Duodenal mucosa (tissue), 2 donors: ENCODE results near the gene STAB1.

Experiments used
- H3K27ac ChIP-seq: one replicate; pipeline ENCODE4 v1.7.0; 2013; ENCODE audit warnings: low read depth, low read length
- H3K27me3 ChIP-seq, 2 donors: one replicate each; pipeline ENCODE4 v1.7.0; 2013; ENCODE audit warnings: low read length in 2 of 2, control low read depth in 1 of 2; ENCODE audit not compliant: insufficient read depth in 2 of 2, control insufficient read depth in 1 of 2
- H3K36me3 ChIP-seq, 2 donors: one replicate each; pipeline ENCODE4 v1.7.0; 2013; ENCODE audit warnings: low read length in 2 of 2, control low read depth in 1 of 2; ENCODE audit not compliant: insufficient read depth in 2 of 2, control insufficient read depth in 1 of 2
- H3K4me1 ChIP-seq, 2 donors: one replicate each; pipeline ENCODE4 v1.7.0; 2013; ENCODE audit warnings: low read length in 2 of 2, control low read depth in 1 of 2; ENCODE audit not compliant: insufficient read depth in 2 of 2, control insufficient read depth in 1 of 2
- H3K4me3 ChIP-seq, 2 donors: one replicate each; pipeline ENCODE4 v1.7.0; 2013; ENCODE audit warnings: low read length in 2 of 2, low read depth in 1 of 2
- H3K9ac ChIP-seq, 2 donors: one replicate each; pipeline ENCODE4 v1.7.0; 2013; ENCODE audit warnings: low read length in 2 of 2, low read depth in 1 of 2
- H3K9me3 ChIP-seq, 2 donors: one replicate each; pipeline ENCODE4 v1.7.0; 2013; ENCODE audit warnings: low read length in 2 of 2, control low read depth in 1 of 2; ENCODE audit not compliant: control insufficient read depth in 1 of 2

Gene STAB1

DNA sequence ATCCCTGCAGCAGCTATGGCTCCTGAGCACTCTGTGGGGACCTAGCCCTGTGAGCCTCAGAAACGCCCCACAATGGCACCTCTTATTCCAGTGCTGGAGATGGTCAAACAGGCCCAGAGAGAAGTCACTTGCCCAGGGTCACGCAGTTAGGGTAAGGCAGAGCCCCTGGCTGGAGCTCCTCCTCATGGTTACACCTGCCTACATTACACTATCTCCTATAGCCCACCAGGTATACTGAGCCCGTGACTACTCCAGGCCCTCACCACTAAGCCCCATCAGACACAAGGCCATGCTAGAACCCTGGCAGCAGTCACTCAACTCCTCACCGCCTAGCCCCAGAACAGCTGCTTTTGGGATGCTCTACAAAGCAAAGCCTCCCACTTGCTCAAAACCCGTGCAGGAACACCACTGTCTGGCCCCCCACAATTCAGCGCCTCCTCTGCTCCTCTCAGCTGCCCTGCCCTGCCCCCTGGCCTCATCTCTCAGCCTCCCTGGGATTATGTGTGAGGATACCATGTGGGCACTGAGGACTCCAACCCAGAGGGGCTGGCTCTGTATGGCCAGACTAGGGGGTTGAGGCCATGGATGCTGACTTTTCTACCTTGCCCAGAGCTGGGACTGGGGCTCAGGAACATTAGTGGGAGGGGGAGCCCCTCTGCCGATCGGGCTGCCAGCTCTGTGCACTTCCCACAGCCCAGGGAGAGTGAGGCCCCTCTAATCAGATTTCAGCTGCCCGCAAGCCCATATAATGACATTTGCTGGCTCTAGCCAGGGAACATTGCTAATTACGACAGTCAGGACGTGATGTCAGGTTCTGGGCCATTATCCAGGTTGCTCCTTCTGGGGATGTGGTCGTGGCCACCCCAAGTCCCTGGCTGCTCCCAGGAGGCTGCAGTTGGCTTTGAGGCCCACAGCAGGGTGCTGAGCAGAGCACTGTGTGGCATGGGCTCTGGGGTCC, 34.5 kb downstream of the STAB1 start:
- H3K36me3 ChIP-seq: peaks cover 0 to 16% of the 10 kb centered on the region in 2 donors
- peaks cover 7 to 12% of the 10 kb centered on the region in 2 donors for H3K4me1 ChIP-seq
- no peaks in the 10 kb centered on the region for H3K9me3 ChIP-seq
- no peak overlapping the region for H3K4me3 ChIP-seq
- H3K9ac ChIP-seq: no peak overlapping the region
- no peak overlapping the region for H3K27ac ChIP-seq
- H3K27me3 ChIP-seq: no peaks in the 10 kb centered on the region

DNA sequence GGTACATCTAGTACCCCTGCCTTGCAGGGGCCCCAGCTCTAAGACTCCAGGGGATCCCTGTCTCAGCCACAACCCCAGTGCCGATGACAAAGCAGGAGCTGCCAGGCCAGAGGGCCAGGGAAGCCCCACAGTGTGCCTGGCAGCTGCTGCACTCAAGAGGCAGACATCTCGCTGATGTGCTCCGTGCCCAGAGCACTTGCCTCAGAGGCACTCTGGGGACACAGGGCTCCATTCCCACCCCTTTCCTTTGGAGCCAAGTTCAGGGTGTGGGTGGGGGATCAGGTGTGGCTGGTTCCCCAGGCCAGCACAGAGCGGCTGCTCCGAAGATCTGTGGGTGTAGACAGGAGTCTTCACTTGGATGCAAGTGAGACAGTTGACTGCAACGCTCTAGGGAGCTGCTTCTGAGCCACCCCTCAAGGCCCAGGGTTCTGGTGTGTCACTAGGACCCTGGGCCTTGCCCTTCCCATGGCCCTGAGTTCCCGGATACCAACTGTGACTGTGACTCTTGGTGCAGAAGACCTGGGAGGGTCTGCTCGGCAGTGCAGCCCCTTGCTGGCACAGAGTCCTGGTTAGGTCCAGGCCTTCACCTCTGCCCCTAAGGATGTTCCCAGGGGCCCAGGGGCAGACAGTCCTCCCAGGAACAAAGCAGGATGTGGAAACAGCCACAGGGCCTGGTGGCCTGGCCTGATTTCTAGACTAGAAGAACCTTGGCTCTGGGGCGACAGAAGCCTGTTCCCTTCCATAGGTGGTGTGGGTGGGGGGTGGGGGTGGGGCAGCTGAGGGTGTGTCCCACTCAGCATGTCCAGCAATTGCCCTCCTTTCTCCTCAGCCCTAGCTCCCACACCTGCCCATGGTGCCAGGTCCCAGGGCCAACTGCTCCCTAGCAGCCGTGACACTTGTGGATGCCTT, 36.0 kb downstream of the STAB1 start:
- H3K27ac ChIP-seq: no peak overlapping the region
- no peak overlapping the region for H3K4me3 ChIP-seq
- H3K9me3 ChIP-seq: no peaks in the 10 kb centered on the region
- no peaks in the 10 kb centered on the region for H3K27me3 ChIP-seq
- H3K4me1 ChIP-seq: peaks cover 12 to 15% of the 10 kb centered on the region in 2 donors
- peaks cover 0 to 14% of the 10 kb centered on the region in 2 donors for H3K36me3 ChIP-seq
- no peak overlapping the region for H3K9ac ChIP-seq

DNA sequence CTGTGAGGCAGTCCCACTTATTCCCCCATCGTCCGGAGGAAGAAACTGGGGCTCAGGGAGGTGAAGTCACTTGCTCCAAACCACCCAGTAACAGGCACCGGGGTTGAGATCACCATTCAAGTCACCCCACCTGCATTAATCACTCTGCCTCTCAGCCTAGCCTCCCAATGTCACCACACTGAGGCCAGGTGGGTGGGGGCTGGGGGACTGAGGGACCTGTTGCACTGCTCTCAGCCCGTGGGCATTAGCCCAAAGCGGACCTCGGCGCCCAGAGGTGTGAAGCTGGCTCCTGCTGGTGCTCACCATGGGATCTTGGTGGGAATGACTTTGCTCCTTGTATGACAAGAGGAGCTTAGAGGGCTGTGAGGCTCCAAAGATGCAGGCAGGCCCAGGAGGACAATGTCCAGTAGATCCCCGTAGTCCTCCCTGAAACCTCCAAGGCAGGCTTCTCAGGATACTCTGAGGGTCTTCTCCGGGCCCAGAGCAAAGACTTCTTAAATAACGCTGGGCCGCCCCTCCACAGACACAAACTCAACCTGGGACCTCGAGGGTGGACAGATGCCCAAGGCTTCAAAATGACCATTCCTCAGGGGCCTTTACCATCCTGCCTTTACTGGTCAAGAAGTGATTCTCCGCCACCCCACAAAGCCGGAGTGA, 36.9 kb downstream of the STAB1 start:
- Histone ChIP-seq H3K27me3 (no peaks in the 10 kb centered on the region), H3K9ac (no peak overlapping the region), H3K9me3 (no peaks in the 10 kb centered on the region), H3K36me3 (peaks cover 0 to 12% of the 10 kb centered on the region in 2 donors), H3K4me3 (peak overlapping the region in 1 of 2 donors; percentile 68), H3K27ac (no peak overlapping the region), H3K4me1 (peaks cover 14 to 15% of the 10 kb centered on the region in 2 donors)

DNA sequence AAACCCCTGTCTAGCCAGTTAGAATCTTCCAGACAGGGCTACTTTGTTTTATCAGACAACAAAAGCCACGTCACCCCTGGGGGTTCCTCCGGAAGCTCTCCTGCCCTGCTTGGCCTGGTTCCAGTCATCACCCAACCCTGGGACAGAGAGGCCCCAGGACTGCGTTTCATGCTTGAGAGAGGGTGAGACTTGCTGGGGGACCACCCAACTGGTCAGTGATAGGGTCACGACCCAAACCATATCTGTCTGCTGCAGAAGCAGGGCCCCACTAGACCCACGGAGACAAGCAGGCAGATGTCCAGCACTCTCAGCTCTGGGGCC, 37.3 kb downstream of the STAB1 start:
- Histone ChIP-seq H3K27ac (no peak overlapping the region), H3K9me3 (no peaks in the 10 kb centered on the region), H3K4me3 (peak overlapping the region; percentile 61 to 68), H3K9ac (peak overlapping the region in 1 of 2 donors; percentile 47), H3K4me1 (peaks cover 19 to 20% of the 10 kb centered on the region in 2 donors), H3K36me3 (peaks cover 0 to 8% of the 10 kb centered on the region in 2 donors), H3K27me3 (no peaks in the 10 kb centered on the region)

DNA sequence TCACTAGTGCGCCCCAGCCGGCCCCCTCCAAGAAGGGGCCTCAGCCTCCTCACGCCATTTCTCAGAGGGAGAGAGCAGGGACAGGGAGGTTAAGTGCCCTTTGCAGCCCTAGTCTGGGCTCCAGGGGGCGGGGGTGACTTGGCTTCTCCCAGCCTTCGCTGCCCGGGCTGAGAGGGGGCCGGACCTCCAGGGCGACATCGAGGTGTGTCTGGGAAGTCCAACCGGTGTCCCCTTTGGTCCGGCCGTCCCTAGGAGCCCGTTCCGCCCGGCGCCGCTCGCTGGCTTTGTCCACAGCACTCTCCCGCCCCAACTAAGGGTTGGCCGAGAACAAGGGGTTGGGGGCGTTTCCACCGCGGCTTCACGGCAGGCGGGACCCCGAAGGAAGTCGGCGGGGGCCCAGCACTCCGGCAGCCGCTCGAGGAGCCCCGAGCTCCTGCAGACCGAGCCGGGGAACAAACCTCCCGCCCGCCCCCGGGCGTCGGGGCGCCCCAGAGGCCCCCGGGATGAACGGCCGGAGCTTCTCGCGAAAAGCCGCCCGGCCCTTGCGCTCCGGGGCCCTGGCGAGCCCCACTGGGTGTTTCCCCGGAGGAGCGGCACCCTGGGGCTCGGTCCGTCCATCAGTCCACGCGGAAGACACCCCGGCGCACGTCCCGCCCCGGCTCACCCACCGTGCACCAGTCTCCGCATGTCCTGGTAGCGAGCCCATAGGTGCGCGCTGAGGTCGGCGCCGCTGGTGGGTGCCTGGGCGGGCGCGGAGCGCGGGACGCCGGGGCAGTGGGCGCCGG, 37.9 kb downstream of the STAB1 start:
- Histone ChIP-seq H3K4me1 (peaks cover 24 to 25% of the 10 kb centered on the region in 2 donors), H3K9me3 (no peaks in the 10 kb centered on the region), H3K27ac (no peak overlapping the region), H3K36me3 (peaks cover 0 to 2% of the 10 kb centered on the region in 2 donors), H3K4me3 (peak overlapping the region; percentile 61 to 68), H3K27me3 (no peaks in the 10 kb centered on the region), H3K9ac (peak overlapping the region in 1 of 2 donors; percentile 47)

DNA sequence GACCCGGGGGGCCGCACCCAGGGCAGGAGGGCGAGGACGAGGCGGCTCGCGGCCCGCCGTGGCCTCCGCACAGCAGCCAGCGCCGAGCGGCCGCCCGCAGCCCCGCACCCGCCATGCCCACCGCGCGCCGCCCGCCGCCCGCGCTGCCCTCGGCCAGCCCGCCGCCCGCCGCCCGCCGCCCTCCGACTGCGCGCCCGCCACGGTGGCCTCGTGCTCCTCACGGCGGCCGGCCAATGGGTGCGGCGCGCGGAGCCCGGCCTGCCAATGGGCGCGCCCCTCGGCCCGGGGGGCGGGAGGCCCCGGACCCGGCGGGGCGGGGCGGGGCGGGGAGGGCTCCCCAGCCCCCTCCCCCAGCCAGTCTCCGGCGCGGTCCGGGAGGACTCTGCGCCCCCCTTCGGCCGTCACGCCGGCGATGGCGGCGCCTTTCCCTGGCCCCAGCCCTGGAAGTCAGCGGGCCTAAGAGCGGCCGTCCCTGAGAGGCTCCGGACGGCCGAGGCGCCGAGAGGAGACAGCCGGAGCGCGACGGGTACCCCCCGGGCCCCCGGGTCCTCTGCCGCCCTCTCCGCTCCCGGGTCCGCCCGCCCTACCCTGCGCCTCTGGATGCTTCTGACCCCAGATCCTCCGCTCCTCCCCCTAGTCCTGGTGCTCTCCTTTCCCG, 38.6 kb downstream of the STAB1 start, which contains the start of gene NT5DC2:
Gene NT5DC2, minus strand, starts transcription at position 235 of the 658 bp plus-strand sequence. Its CDS starts 120 bp downstream, at position 115.
- Histone ChIP-seq H3K36me3 (no peaks in the 10 kb centered on the region), H3K9ac (peak within 1 kb of the TSS in 1 of 2 donors; percentile 47), H3K4me3 (peak within 1 kb of the TSS; percentile 61 to 68), H3K27me3 (no peaks in the 10 kb centered on the region), H3K4me1 (peaks cover 29 to 32% of the 10 kb centered on the region in 2 donors), H3K27ac (no peak within 1 kb of the TSS), H3K9me3 (no peaks in the 10 kb centered on the region)

DNA sequence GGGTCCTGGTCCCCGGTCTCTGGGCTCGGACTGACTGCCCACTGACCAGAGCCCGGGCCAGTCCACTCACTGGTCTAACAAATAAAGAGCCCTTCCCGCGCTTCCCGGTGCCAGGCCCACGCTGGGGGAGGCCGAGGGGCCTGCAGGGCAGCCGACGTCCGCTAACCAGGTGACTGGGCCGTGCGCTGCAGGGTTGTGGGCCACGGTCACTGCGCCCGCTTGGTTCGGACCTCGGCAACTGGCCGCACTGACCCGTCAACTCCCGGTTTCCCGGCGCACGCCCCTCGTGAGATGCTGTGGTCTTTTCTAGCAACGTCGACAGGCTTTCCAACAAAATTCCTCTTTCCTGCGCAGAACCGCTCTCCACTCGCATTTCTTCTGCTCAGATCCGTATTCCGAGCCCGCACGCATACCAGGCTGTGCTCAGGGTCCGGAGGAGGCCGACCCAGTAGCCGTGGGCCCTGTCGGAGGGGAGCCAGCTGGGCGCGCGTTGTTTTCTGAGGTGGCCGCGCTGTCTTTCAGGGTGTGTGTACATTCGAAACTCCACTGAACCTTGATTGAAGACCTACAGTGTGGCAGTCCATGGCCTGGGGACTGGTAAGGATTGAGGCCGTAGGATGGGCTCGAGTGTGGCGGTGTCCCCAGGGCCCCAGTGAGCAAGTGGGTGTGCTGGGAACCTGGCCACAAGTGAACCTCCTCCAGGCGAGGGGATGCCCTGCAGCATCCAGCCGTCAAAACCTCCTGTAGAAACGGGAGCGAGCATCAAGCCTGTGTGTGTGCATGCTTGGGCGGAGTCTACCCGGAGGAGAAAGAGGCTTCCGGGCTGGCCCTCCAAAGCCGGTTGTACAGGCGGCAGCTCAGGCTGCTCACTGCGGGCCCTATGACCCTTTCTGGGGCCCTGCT, 39.4 kb downstream of the STAB1 start:
- peak overlapping the region in 1 of 2 donors; percentile 32 for H3K9ac ChIP-seq
- no peaks in the 10 kb centered on the region for H3K27me3 ChIP-seq
- no peaks in the 10 kb centered on the region for H3K9me3 ChIP-seq
- peaks cover 36 to 37% of the 10 kb centered on the region in 2 donors for H3K4me1 ChIP-seq
- no peak overlapping the region for H3K27ac ChIP-seq
- peak overlapping the region; percentile 40 to 50 for H3K4me3 ChIP-seq
- H3K36me3 ChIP-seq: no peaks in the 10 kb centered on the region

DNA sequence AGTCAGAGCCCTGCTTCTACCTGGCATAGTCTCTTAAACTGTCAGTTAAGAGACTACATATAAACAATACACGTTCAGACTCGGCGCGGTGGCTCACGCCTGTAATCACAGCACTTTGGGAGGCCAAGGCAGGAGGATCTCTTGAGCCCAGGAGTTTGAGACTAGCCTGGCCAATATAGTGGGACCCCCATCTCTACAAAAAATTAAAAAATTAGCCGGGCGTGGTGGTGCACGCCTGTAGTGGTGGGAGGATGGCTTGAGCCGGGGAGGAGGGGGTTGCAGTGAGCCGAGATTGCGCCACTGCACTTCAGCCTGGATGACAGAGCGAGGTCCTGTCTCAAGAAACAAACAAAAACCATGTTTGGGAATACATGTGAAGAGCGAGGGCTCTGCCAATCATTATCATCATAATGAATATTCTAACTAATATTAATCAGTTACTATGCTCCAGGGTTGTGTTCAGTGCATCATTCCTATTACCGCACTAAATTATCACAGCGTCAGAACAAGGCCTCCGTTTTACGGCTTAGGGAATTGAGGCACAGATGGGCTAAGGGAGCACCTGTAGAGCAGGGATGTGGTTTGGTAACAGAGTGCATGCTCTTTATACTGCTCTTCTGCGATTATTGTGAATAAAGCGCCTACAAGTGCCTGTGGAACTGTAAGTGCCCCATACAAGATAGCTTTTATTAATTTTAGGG, 40.4 kb downstream of the STAB1 start:
- H3K4me1 ChIP-seq: peaks cover 36 to 37% of the 10 kb centered on the region in 2 donors
- H3K27ac ChIP-seq: no peak overlapping the region
- peak overlapping the region; percentile 59 to 62 for H3K4me3 ChIP-seq
- H3K36me3 ChIP-seq: peaks cover 3 to 5% of the 10 kb centered on the region in 2 donors
- no peaks in the 10 kb centered on the region for H3K27me3 ChIP-seq
- H3K9me3 ChIP-seq: no peaks in the 10 kb centered on the region
- no peak overlapping the region for H3K9ac ChIP-seq
